PC-9 (cell line): ENCODE results near the gene NFX1. TPM values are rescaled to one million over a fixed set of nuclear protein-coding genes. Genes with fewer than 3 reads are reported as not detected.
A peak's percentile ranks its signal among the peaks of the same experiment; 100 is the strongest.

Experiments used
- BruUV-seq: library from RNA; stranded (reverse); fragments of 400-500 nt; replicated peaks from 2 replicates; lab custom pipeline; 2021; lab: Mats Ljungman, UMichigan
- CTCF ChIA-PET: fragments of 300-600 bp; sonication (Branson Sonifier 250); formaldehyde crosslinking; loops from one replicate; lab custom pipeline; 2022; ENCODE audit warnings: antibody characterized with exemption; lab: Charles Lee
- POLR2A ChIA-PET: fragments of 300-600 bp; sonication (Branson Sonifier 250); formaldehyde crosslinking; loops from one replicate; lab custom pipeline; 2022; ENCODE audit warnings: antibody characterized with exemption; ENCODE audit not compliant: unreplicated experiment; lab: Charles Lee
- DNase-seq, 2 experiments: peaks; one replicate each; pipeline versions ENCODE4 v3.0.0 to v3.0.0-alpha.2; 2015 to 2022; ENCODE audit warnings: mixed read lengths in 1 of 2
- H2AFZ ChIP-seq: fragments of 200-600 bp; sonication (generic); 2 replicates; pipeline ENCODE4 v1.8.1; 2017; ENCODE audit warnings: antibody characterized with exemption
- H3F3A ChIP-seq: fragments of 200-600 bp; sonication (generic); 2 replicates; pipeline ENCODE4 v1.8.1; 2017; ENCODE audit warnings: antibody characterized with exemption, mild to moderate bottlenecking, low read depth; ENCODE audit not compliant: insufficient read depth
- H3K27ac ChIP-seq: fragments of 200-600 bp; sonication (generic); 2 replicates; pipeline ENCODE4 v1.6.1; 2016; ENCODE audit warnings: mixed run types
- H3K27me3 ChIP-seq: fragments of 200-600 bp; sonication (generic); 2 replicates; pipeline ENCODE4 v1.6.1; 2016; ENCODE audit warnings: low read depth, mixed run types; ENCODE audit not compliant: insufficient read depth
- H3K36me3 ChIP-seq: fragments of 200-600 bp; sonication (generic); 2 replicates; pipeline ENCODE4 v1.6.1; 2016; ENCODE audit warnings: low read depth, mixed run types
- H3K4me1 ChIP-seq: fragments of 200-600 bp; sonication (generic); replicated peaks from 2 replicates; pipeline ENCODE4 v1.6.1; 2016; ENCODE audit warnings: mixed run types; ENCODE audit not compliant: insufficient read depth
- H3K4me2 ChIP-seq: fragments of 200-600 bp; sonication (generic); 2 replicates; pipeline ENCODE4 v1.6.1; 2017; ENCODE audit warnings: mixed run types
- H3K4me3 ChIP-seq: fragments of 200-600 bp; sonication (generic); 2 replicates; pipeline ENCODE4 v1.6.1; 2016; ENCODE audit warnings: mixed run types
- H3K79me2 ChIP-seq: fragments of 200-600 bp; sonication (generic); 2 replicates; pipeline ENCODE4 v1.6.1; 2017; ENCODE audit warnings: low read depth, mixed run types
- H3K9me2 ChIP-seq: fragments of 200-600 bp; sonication (generic); 2 replicates; pipeline ENCODE4 v1.8.1; 2017; ENCODE audit warnings: mild to moderate bottlenecking; ENCODE audit not compliant: insufficient read depth
- H3K9me3 ChIP-seq: fragments of 200-600 bp; sonication (generic); 2 replicates; pipeline ENCODE4 v1.8.1; 2016; ENCODE audit warnings: low read depth; ENCODE audit not compliant: insufficient read depth
- H4K20me1 ChIP-seq: fragments of 200-600 bp; sonication (generic); 2 replicates; pipeline ENCODE4 v1.8.1; 2017; ENCODE audit not compliant: insufficient read depth
- CTCF ChIP-seq: fragments of 200-600 bp; sonication (generic); conservative IDR thresholded peaks from 2 replicates; pipeline ENCODE4 v1.6.1; 2017; ENCODE audit warnings: mixed run types, antibody characterized with exemption, mild to moderate bottlenecking, moderate library complexity
- EZH2 ChIP-seq: fragments of 200-600 bp; sonication (generic); IDR thresholded peaks from 2 replicates; pipeline ENCODE4 v1.8.0; 2017; ENCODE audit warnings: antibody characterized with exemption, low read depth
- intact Hi-C: fragments of 100-400 bp; cut with micrococcal nuclease; formaldehyde crosslinking; loops from one replicate; pipeline ENCODE4 v1.10.0; 2022; ENCODE audit not compliant: unreplicated experiment
- total RNA-seq: library from RNA; stranded (reverse); gene quantifications from 2 replicates; pipeline ENCODE4 v1.2.3, GENCODE V29; 2021

The NFX1 gene
- total RNA-seq, 1 experiment from 2014 or later = 14.9 TPM

- 0 out of 2 replicates have a peak, but pooled peaks cover 4% of the 10 kb centered on the region for H3K79me2 ChIP-seq
- no peak overlapping the region for H3K27ac ChIP-seq
- POLR2A ChIA-PET = no interaction called here
- H3K9me2 ChIP-seq = no peaks in the 10 kb centered on the region
- H2AFZ ChIP-seq = no peak overlapping the region
- peaks cover 14% of the 10 kb centered on the region; the same call in 1 of the 2 replicates for H3F3A ChIP-seq
- intact Hi-C loops = no loop called here
- no peak overlapping the region for H3K4me2 ChIP-seq
- no peaks in the 10 kb centered on the region for H3K36me3 ChIP-seq
- no TSS peak for BruUV-seq
- H3K9me3 ChIP-seq = no peaks in the 10 kb centered on the region
- CTCF ChIA-PET = no interaction called here
- no peak for DNase-seq
- peaks cover 15% of the 10 kb centered on the region for H3K4me1 ChIP-seq
- no peak for TF ChIP-seq CTCF
- no peak for TF ChIP-seq EZH2
- no peak overlapping the region for H3K4me3 ChIP-seq
- no peaks in the 10 kb centered on the region for H3K27me3 ChIP-seq
- H4K20me1 ChIP-seq = no peaks in the 10 kb centered on the region
These were observed 58.7 kb downstream of the NFX1 start for GRCh38 chr9:33348998-33349397.

- no peaks in the 10 kb centered on the region for H3K27me3 ChIP-seq
- no peaks in the 10 kb centered on the region for H4K20me1 ChIP-seq
- H3K79me2 ChIP-seq = 0 out of 2 replicates have a peak, but pooled peaks cover 4% of the 10 kb centered on the region
- DNase-seq = no peak
- no TSS peak for BruUV-seq
- no peaks in the 10 kb centered on the region for H3K9me3 ChIP-seq
- H3K4me1 ChIP-seq = peaks cover 18% of the 10 kb centered on the region
- no peak for TF ChIP-seq CTCF
- no peak for TF ChIP-seq EZH2
- no peaks in the 10 kb centered on the region for H3K36me3 ChIP-seq
- CTCF ChIA-PET = interaction anchor here (0.7 kb wide), 1 partner anchor 118 kb away, joined by 4 read pairs; no protein-coding TSS in a partner anchor
- POLR2A ChIA-PET = no interaction called here
- no peaks in the 10 kb centered on the region for H3K9me2 ChIP-seq
- no peak overlapping the region for H3K4me3 ChIP-seq
- H3F3A ChIP-seq = peaks cover 14% of the 10 kb centered on the region
- H2AFZ ChIP-seq = no peak overlapping the region
- intact Hi-C loops = loop anchor here (2.0 kb wide), 1 partner anchor 29 kb away; no protein-coding TSS in a partner anchor
- no peak overlapping the region for H3K4me2 ChIP-seq
- H3K27ac ChIP-seq = peak overlapping the region; percentile 54
These were observed 59.4 kb downstream of the NFX1 start for GRCh38 chr9:33349743-33350142.

- ChIA-PET POLR2A (interaction anchor here (0.5 to 0.6 kb wide), 2 partner anchors 30 to 89 kb away, joined by 3 to 4 read pairs; no protein-coding TSS in a partner anchor), CTCF (interaction anchor here (0.7 kb wide), 1 partner anchor 117 kb away, joined by 4 read pairs; no protein-coding TSS in a partner anchor)
- Histone ChIP-seq H2AFZ (no peak overlapping the region), H3K4me2 (peak overlapping the region; percentile 46), H3K9me3 (no peaks in the 10 kb centered on the region), H3K27me3 (no peaks in the 10 kb centered on the region), H3F3A (peaks cover 20% of the 10 kb centered on the region), H3K9me2 (no peaks in the 10 kb centered on the region), H3K79me2 (0 out of 2 replicates have a peak, but pooled peaks cover 4% of the 10 kb centered on the region), H3K4me3 (no peak overlapping the region), H3K4me1 (peaks cover 22% of the 10 kb centered on the region), H3K27ac (peak overlapping the region; percentile 54), H4K20me1 (no peaks in the 10 kb centered on the region), H3K36me3 (no peaks in the 10 kb centered on the region)
- TF ChIP-seq CTCF = no peak
- TF ChIP-seq EZH2 = no peak
- no TSS peak for BruUV-seq
- intact Hi-C loops = loop anchor here (2.0 kb wide), 1 partner anchor 30 kb away; no protein-coding TSS in a partner anchor
- DNase-seq = peak; percentile 19 to 86
These were observed 60.0 kb downstream of the NFX1 start for GRCh38 chr9:33350310-33350709.
